Osteoblast (primary cell): ENCODE data around the gene CCDC27. TPM values are rescaled to one million over a fixed set of nuclear protein-coding genes. Genes with fewer than 3 reads are reported as not detected.

Source experiments
- DNase-seq: peaks from one replicate; pipeline ENCODE4 v3.0.0; 2011; ENCODE audit warnings: low spot score, mixed read lengths; ENCODE audit not compliant: insufficient read length; ENCODE audit errors: missing footprints
- H2AFZ ChIP-seq: 2 replicates; pipeline ENCODE4 v1.6.0; 2011; ENCODE audit warnings: mild to moderate bottlenecking, low read length
- H3K27ac ChIP-seq: 2 replicates; pipeline ENCODE4 v1.5.1; 2011; ENCODE audit warnings: mild to moderate bottlenecking, low read depth, low read length, moderate library complexity
- H3K27me3 ChIP-seq: 2 replicates; pipeline ENCODE4 v1.6.0; 2012; ENCODE audit warnings: mild to moderate bottlenecking, control low read depth, inconsistent platforms, low read length, moderate library complexity; ENCODE audit not compliant: insufficient read depth
- H3K36me3 ChIP-seq: 2 replicates; pipeline ENCODE4 v1.5.1; 2011; ENCODE audit warnings: mild to moderate bottlenecking, low read length, control low read depth, moderate library complexity; ENCODE audit not compliant: insufficient read depth
- H3K4me1 ChIP-seq: 2 replicates; pipeline ENCODE4 v1.5.1; 2011; ENCODE audit warnings: mild to moderate bottlenecking, low read length, control low read depth, moderate library complexity; ENCODE audit not compliant: insufficient read depth
- H3K4me2 ChIP-seq: 2 replicates; pipeline ENCODE4 v1.6.0; 2011; ENCODE audit warnings: mild to moderate bottlenecking, low read length; ENCODE audit not compliant: insufficient read depth
- H3K4me3 ChIP-seq: fragments of 200-600 bp; sonication (generic); 3 replicates; pipeline ENCODE4 v1.5.1; 2012; ENCODE audit warnings: mild to moderate bottlenecking, low read length, inconsistent platforms; ENCODE audit not compliant: insufficient read depth
- H3K79me2 ChIP-seq: 2 replicates; pipeline ENCODE4 v1.6.0; 2012; ENCODE audit warnings: mild to moderate bottlenecking, low read length, control low read depth, inconsistent platforms; ENCODE audit not compliant: insufficient read depth
- H3K9me3 ChIP-seq: 2 replicates; pipeline ENCODE4 v1.5.1; 2011; ENCODE audit warnings: low read depth, low read length, control low read depth
- H4K20me1 ChIP-seq: 2 replicates; pipeline ENCODE4 v1.6.0; 2012; ENCODE audit warnings: mild to moderate bottlenecking, low read length, control low read depth; ENCODE audit not compliant: insufficient read depth
- CTCF ChIP-seq: IDR thresholded peaks from 2 replicates; pipeline ENCODE4 v1.5.1; 2011; ENCODE audit warnings: mild to moderate bottlenecking, low read depth, low read length, moderate library complexity; ENCODE audit errors: extremely low read depth
- total RNA-seq: library from RNA; depleted of rRNA; stranded (reverse); fragments of >200 nt; gene quantifications from 2 replicates; pipeline ENCODE4 v1.2.3, GENCODE V29; 2012

CCDC27 gene
- total RNA-seq, 1 donor, result not detected

- TF ChIP-seq CTCF, result no peak
Observed at GRCh38 chr1:3817138-3817740, 65.0 kb downstream of the CCDC27 start.

GRCh38 chr1:3817821-3818597 is 65.8 kb downstream of the CCDC27 start:
- H3K4me3 ChIP-seq, result no peak overlapping the region
- H3K79me2 ChIP-seq, result no peaks in the 10 kb centered on the region
- H3K27me3 ChIP-seq, result no peaks in the 10 kb centered on the region
- H4K20me1 ChIP-seq, result no peaks in the 10 kb centered on the region
- no peaks in the 10 kb centered on the region for H3K4me1 ChIP-seq
- H3K36me3 ChIP-seq, result peaks cover 30% of the 10 kb centered on the region
- TF ChIP-seq CTCF, result no peak
- no peak overlapping the region for H3K4me2 ChIP-seq
- H3K27ac ChIP-seq, result no peak overlapping the region
- H3K9me3 ChIP-seq, result no peaks in the 10 kb centered on the region
- H2AFZ ChIP-seq, result no peak overlapping the region
- peak; percentile 54 for DNase-seq

More at GRCh38 chr1:3817138-3817740, 65.0 kb downstream of the CCDC27 start:
- Histone ChIP-seq H3K9me3 (no peaks in the 10 kb centered on the region), H3K4me1 (no peaks in the 10 kb centered on the region), H3K27ac (no peak overlapping the region), H3K27me3 (no peaks in the 10 kb centered on the region), H3K4me3 (no peak overlapping the region), H3K36me3 (peaks cover 26% of the 10 kb centered on the region), H3K4me2 (no peak overlapping the region), H3K79me2 (no peaks in the 10 kb centered on the region), H4K20me1 (no peaks in the 10 kb centered on the region), H2AFZ (no peak overlapping the region)
- DNase-seq, result peak; percentile 48

- Histone ChIP-seq H3K9me3 (no peaks in the 10 kb centered on the region), H4K20me1 (no peaks in the 10 kb centered on the region), H3K27ac (no peak overlapping the region), H3K4me2 (no peak overlapping the region), H3K36me3 (peaks cover 23% of the 10 kb centered on the region), H3K79me2 (no peaks in the 10 kb centered on the region), H3K4me1 (no peaks in the 10 kb centered on the region), H3K4me3 (no peak overlapping the region), H3K27me3 (no peaks in the 10 kb centered on the region), H2AFZ (no peak overlapping the region)
- TF ChIP-seq CTCF, result no peak
- no peak for DNase-seq
Observed at GRCh38 chr1:3819771-3820200, 67.5 kb downstream of the CCDC27 start.

- Histone ChIP-seq H3K79me2 (no peaks in the 10 kb centered on the region), H3K4me3 (no peak overlapping the region), H3K36me3 (peaks cover 24% of the 10 kb centered on the region), H2AFZ (no peak overlapping the region), H3K9me3 (no peaks in the 10 kb centered on the region), H3K27me3 (no peaks in the 10 kb centered on the region), H3K4me1 (no peaks in the 10 kb centered on the region), H3K27ac (no peak overlapping the region), H4K20me1 (no peaks in the 10 kb centered on the region), H3K4me2 (no peak overlapping the region)
- TF ChIP-seq CTCF, result no peak
- no peak for DNase-seq
Observed at GRCh38 chr1:3820316-3820715, 68.1 kb downstream of the CCDC27 start.
